Measurements from ENCODE around the gene SLC7A7. TPM values are rescaled to one million over a fixed set of nuclear protein-coding genes. Genes with fewer than 3 reads are reported as not detected.
"Not testable (repeated sequence)": the region's sequence is repeated elsewhere in the genome, so short reads cannot be mapped to it uniquely, and the experiment has no call there.

Gene SLC7A7
- total and polyA plus RNA-seq, 12 donors: 1.1 to 16.1 (median 2.8) TPM

- intact Hi-C loops (cut with DNase I): no loop called here
- no peak for DNase-seq
- Histone ChIP-seq H3K4me1 (peaks cover 0 to 50% (median 4%) of the 10 kb centered on the region in 9 donors), H3K4me3 (no peak overlapping the region), H3K27ac (peak overlapping the region in 1 of 10 donors; percentile 27), H3K36me3 (peaks cover 0 to 13% (median 0%) of the 10 kb centered on the region in 9 donors), H3K27me3 (no peaks in the 10 kb centered on the region), H3K9me3 (no peaks in the 10 kb centered on the region)
- TF ChIP-seq CTCF (IDR thresholded peaks at IDR 0.05): no peak
- WGBS, 2 donors: 92 to 95% methylated on average over 5 of the region's 5 CpGs
- ATAC-seq: no peak
Measured at GRCh38 chr14:22780941-22781300, 34.3 kb downstream of the SLC7A7 start.

- 63 to 75% methylated on average over 2 of the region's 2 CpGs for WGBS, 2 donors
- ATAC-seq (peak in 4 of 8 donors; percentile 35 to 44 (median 36)), DNase-seq (no peak)
- Histone ChIP-seq H3K4me1 (peaks cover 0 to 50% (median 4%) of the 10 kb centered on the region in 9 donors), H3K27me3 (no peaks in the 10 kb centered on the region), H3K27ac (peak overlapping the region in 1 of 10 donors; percentile 9), H3K36me3 (peaks cover 0 to 20% (median 0%) of the 10 kb centered on the region in 9 donors), H3K9me3 (no peaks in the 10 kb centered on the region), H3K4me3 (no peak overlapping the region)
- intact Hi-C loops (cut with DNase I): no loop called here
- no peak for TF ChIP-seq CTCF (IDR thresholded peaks at IDR 0.05)
Measured at GRCh38 chr14:22780105-22780679, 35.0 kb downstream of the SLC7A7 start.

DNA sequence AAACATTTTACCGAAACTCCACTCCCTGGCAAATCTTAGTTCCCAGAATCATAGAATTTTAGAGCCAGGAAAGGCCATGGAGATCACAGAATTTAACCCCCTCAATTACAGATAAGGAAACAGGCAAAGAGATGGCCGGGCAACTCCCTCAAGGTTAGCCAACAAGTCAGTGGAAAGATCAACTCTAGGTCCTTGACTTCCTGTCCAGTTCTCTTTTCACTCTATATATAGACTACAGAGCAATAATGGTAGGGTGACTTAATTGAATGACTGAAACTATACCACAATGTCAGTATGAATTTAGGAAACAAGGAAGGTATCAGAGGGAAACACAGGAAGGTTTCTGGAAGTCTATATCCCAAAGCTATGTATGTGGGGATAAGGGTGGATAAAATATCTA lies 37.2 kb downstream of the SLC7A7 start:
- H3K36me3 ChIP-seq: peaks cover 0 to 40% (median 6%) of the 10 kb centered on the region in 9 donors
- no peak overlapping the region for H3K27ac ChIP-seq
- TF ChIP-seq CTCF (IDR thresholded peaks at IDR 0.05): no peak
- no peaks in the 10 kb centered on the region for H3K9me3 ChIP-seq
- H3K4me1 ChIP-seq: peaks cover 0 to 37% (median 4%) of the 10 kb centered on the region in 9 donors
- DNase-seq (no peak), ATAC-seq (peak in 2 of 8 donors; percentile 31 to 40)
- H3K27me3 ChIP-seq: no peaks in the 10 kb centered on the region
- intact Hi-C loops (cut with DNase I): no loop called here
- WGBS, 2 donors: 76% methylated on average over 2 of the region's 2 CpGs
- no peak overlapping the region for H3K4me3 ChIP-seq

DNA sequence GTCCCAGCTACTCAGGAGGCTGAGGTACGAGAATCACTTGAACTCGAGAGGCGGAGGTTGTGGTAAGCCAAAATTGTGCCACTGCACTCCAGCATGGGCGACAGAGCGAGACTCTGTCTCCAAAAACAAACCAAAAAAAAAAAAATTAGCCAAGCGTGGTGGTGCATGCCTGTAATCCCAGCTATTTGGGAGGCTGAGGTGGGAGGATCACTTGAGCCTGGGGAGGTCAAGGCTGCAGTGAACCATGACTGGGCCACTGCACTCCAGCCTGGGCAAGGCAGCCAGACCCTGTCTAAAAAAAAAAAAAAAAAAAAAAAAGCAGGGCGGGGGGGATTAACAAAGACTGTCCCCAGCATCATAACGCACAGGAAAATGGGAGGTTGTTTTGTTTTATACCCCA lies 38.4 kb downstream of the SLC7A7 start:
- ATAC-seq; H3K4me3 ChIP-seq; H3K27me3 ChIP-seq; intact Hi-C loops (cut with DNase I); H3K9me3 ChIP-seq; H3K27ac ChIP-seq; DNase-seq: not testable (repeated sequence)
- WGBS, 2 donors: 94 to 97% methylated on average over 8 of the region's 8 CpGs
- peaks cover 0 to 52% (median 7%) of the 10 kb centered on the region in 9 donors for H3K36me3 ChIP-seq
- peaks cover 0 to 25% (median 4%) of the 10 kb centered on the region in 9 donors for H3K4me1 ChIP-seq

GRCh38 chr14:22776215-22776614 lies 39.0 kb downstream of the SLC7A7 start:
- no peak for TF ChIP-seq CTCF (IDR thresholded peaks at IDR 0.05)
- 89 to 91% methylated on average over 2 of the region's 2 CpGs for WGBS, 2 donors
- peaks cover 0 to 20% (median 4%) of the 10 kb centered on the region in 9 donors for H3K4me1 ChIP-seq
- H3K9me3 ChIP-seq: no peaks in the 10 kb centered on the region
- intact Hi-C loops (cut with DNase I): no loop called here
- ATAC-seq (no peak), DNase-seq (no peak)
- no peak overlapping the region for H3K4me3 ChIP-seq
- no peak overlapping the region for H3K27ac ChIP-seq
- H3K36me3 ChIP-seq: peaks cover 0 to 59% (median 13%) of the 10 kb centered on the region in 9 donors
- no peaks in the 10 kb centered on the region for H3K27me3 ChIP-seq
